ENCODE results near the gene SDK2.

Gene SDK2

GRCh38 chr17:73633736-73634135 lies 10.5 kb downstream of the SDK2 start:
- TF ChIP-seq GLI4 (tag by site-specific recombination; IDR thresholded peaks at IDR 0.05) (no peak), ZNF510 (tag by site-specific recombination; IDR thresholded peaks at IDR 0.05; ENCODE audit: insufficient replicate concordance) (no peak), ZBTB10 (tag by site-specific recombination; IDR thresholded peaks at IDR 0.05) (no peak), SCRT1 (tag by site-specific recombination; IDR thresholded peaks at IDR 0.05; ENCODE audit: borderline replicate concordance) (no peak), SP3 (tag by site-specific recombination; IDR thresholded peaks at IDR 0.05) (no peak), ZNF354C (tag by site-specific recombination; IDR thresholded peaks at IDR 0.05; ENCODE audit: borderline replicate concordance, low read depth) (no peak), ZNF792 (tag by site-specific recombination; IDR thresholded peaks at IDR 0.05) (no peak), MZF1 (tag by site-specific recombination; IDR thresholded peaks at IDR 0.05; ENCODE audit: borderline replicate concordance) (no peak), ZNF654 (tag by site-specific recombination; IDR thresholded peaks at IDR 0.05; ENCODE audit: low read depth) (no peak), ZNF112 (tag by site-specific recombination; IDR thresholded peaks at IDR 0.05) (no peak), ZNF610 (tag by site-specific recombination; IDR thresholded peaks at IDR 0.05; ENCODE audit: borderline replicate concordance) (no peak), ZNF133 (tag by site-specific recombination; IDR thresholded peaks at IDR 0.05) (no peak), ZNF768 (tag by site-specific recombination; IDR thresholded peaks at IDR 0.05) (no peak), ZNF148 (tag by site-specific recombination; IDR thresholded peaks at IDR 0.05; ENCODE audit: borderline replicate concordance) (no peak)
- ChIA-PET POLR2A (no interaction called here), CTCF (no interaction called here)
- H3K27ac ChIP-seq (ENCODE audit: extremely low read depth, low read depth, low read length) = no peak overlapping the region
- no peak overlapping the region for H3K4me3 ChIP-seq (ENCODE audit: low read depth, low read length)
- no peaks in the 10 kb centered on the region for H3K36me3 ChIP-seq (ENCODE audit: control insufficient read depth in 2 of 2, insufficient read depth in 1 of 2, low read length in 2 of 2)
- H3K9me3 ChIP-seq (ENCODE audit: control insufficient read depth, insufficient read depth, low read depth, low read length) = no peaks in the 10 kb centered on the region
- H3K4me1 ChIP-seq (ENCODE audit: control insufficient read depth, insufficient read depth, low read length) = no peaks in the 10 kb centered on the region

GRCh38 chr17:73632513-73632912 lies 11.7 kb downstream of the SDK2 start:
- ChIA-PET CTCF (interaction anchor here (0.9 kb wide), 1 partner anchor 17 kb away, joined by 3 read pairs; no protein-coding TSS in a partner anchor), POLR2A (no interaction called here)
- Histone ChIP-seq H3K27ac (ENCODE audit: extremely low read depth, low read depth, low read length) (no peak overlapping the region), H3K36me3 (ENCODE audit: control insufficient read depth in 2 of 2, insufficient read depth in 1 of 2, low read length in 2 of 2) (no peaks in the 10 kb centered on the region), H3K9me3 (ENCODE audit: control insufficient read depth, insufficient read depth, low read depth, low read length) (no peaks in the 10 kb centered on the region), H3K4me1 (ENCODE audit: control insufficient read depth, insufficient read depth, low read length) (no peaks in the 10 kb centered on the region), H3K4me3 (ENCODE audit: low read depth, low read length) (no peak overlapping the region)
- no peak for TF ChIP-seq ZNF16 (tag by site-specific recombination; IDR thresholded peaks at IDR 0.05; ENCODE audit: low read depth)
- no peak for TF ChIP-seq ZBTB44 (tag by site-specific recombination; IDR thresholded peaks at IDR 0.05)
- no peak for TF ChIP-seq ZNF473 (tag by site-specific recombination; IDR thresholded peaks at IDR 0.05)
- TF ChIP-seq ZNF513 (tag by site-specific recombination; IDR thresholded peaks at IDR 0.05) = no peak
- no peak for TF ChIP-seq PRDM4 (tag by site-specific recombination; IDR thresholded peaks at IDR 0.05)
